ENCODE data around the gene TVP23C.

TVP23C gene

GRCh38 chr17:15462976-15463772, 100.1 kb downstream of the TVP23C start:
- Histone ChIP-seq H3K27ac (ENCODE audit: poor library complexity, severe bottlenecking) (no peak overlapping the region), H3K4me1 (ENCODE audit: insufficient read depth, poor library complexity, severe bottlenecking) (no peaks in the 10 kb centered on the region), H3K36me3 (ENCODE audit: low read depth) (no peaks in the 10 kb centered on the region), H3K27me3 (ENCODE audit: insufficient read depth, poor library complexity, severe bottlenecking) (no peaks in the 10 kb centered on the region), H3K9me3 (ENCODE audit: severe bottlenecking) (no peaks in the 10 kb centered on the region), H3K4me3 (ENCODE audit: severe bottlenecking) (no peak overlapping the region)
- no peak for TF ChIP-seq CTCF (IDR thresholded peaks at IDR 0.05; ENCODE audit: poor library complexity, severe bottlenecking)
- no peak for DNase-seq (ENCODE audit: low spot score)
- peak; percentile 90 for ATAC-seq (ENCODE audit: low read depth)

GRCh38 chr17:15457723-15458094, 105.6 kb downstream of the TVP23C start:
- H3K36me3 ChIP-seq (ENCODE audit: low read depth): no peaks in the 10 kb centered on the region; the same call in 1 of the 2 replicates
- ATAC-seq (ENCODE audit: low read depth): no peak
- no peak for DNase-seq (ENCODE audit: low spot score)
- no peak for TF ChIP-seq CTCF (IDR thresholded peaks at IDR 0.05; ENCODE audit: poor library complexity, severe bottlenecking)
- H3K4me3 ChIP-seq (ENCODE audit: severe bottlenecking): no peak overlapping the region
- no peaks in the 10 kb centered on the region for H3K27me3 ChIP-seq (ENCODE audit: insufficient read depth, poor library complexity, severe bottlenecking)
- H3K4me1 ChIP-seq (ENCODE audit: insufficient read depth, poor library complexity, severe bottlenecking): no peaks in the 10 kb centered on the region
- no peak overlapping the region for H3K27ac ChIP-seq (ENCODE audit: poor library complexity, severe bottlenecking)
- H3K9me3 ChIP-seq (ENCODE audit: severe bottlenecking): no peaks in the 10 kb centered on the region

- Histone ChIP-seq H3K4me1 (ENCODE audit: insufficient read depth, poor library complexity, severe bottlenecking) (no peaks in the 10 kb centered on the region), H3K9me3 (ENCODE audit: severe bottlenecking) (no peaks in the 10 kb centered on the region), H3K27me3 (ENCODE audit: insufficient read depth, poor library complexity, severe bottlenecking) (no peaks in the 10 kb centered on the region), H3K36me3 (ENCODE audit: low read depth) (no peaks in the 10 kb centered on the region; the same call in 1 of the 2 replicates), H3K27ac (ENCODE audit: poor library complexity, severe bottlenecking) (no peak overlapping the region), H3K4me3 (ENCODE audit: severe bottlenecking) (no peak overlapping the region)
- DNase-seq (ENCODE audit: low spot score): no peak
- no peak for ATAC-seq (ENCODE audit: low read depth)
- TF ChIP-seq CTCF (IDR thresholded peaks at IDR 0.05; ENCODE audit: poor library complexity, severe bottlenecking): no peak
Measured at GRCh38 chr17:15456972-15457722, 106.1 kb downstream of the TVP23C start.

- Histone ChIP-seq H3K27ac (ENCODE audit: poor library complexity, severe bottlenecking) (no peak overlapping the region), H3K36me3 (ENCODE audit: low read depth) (no peaks in the 10 kb centered on the region; the same call in 1 of the 2 replicates), H3K27me3 (ENCODE audit: insufficient read depth, poor library complexity, severe bottlenecking) (no peaks in the 10 kb centered on the region), H3K9me3 (ENCODE audit: severe bottlenecking) (no peaks in the 10 kb centered on the region), H3K4me1 (ENCODE audit: insufficient read depth, poor library complexity, severe bottlenecking) (no peaks in the 10 kb centered on the region), H3K4me3 (ENCODE audit: severe bottlenecking) (no peak overlapping the region)
- no peak for TF ChIP-seq CTCF (IDR thresholded peaks at IDR 0.05; ENCODE audit: poor library complexity, severe bottlenecking)
- DNase-seq (ENCODE audit: low spot score) (no peak), ATAC-seq (ENCODE audit: low read depth) (no peak)
Measured at GRCh38 chr17:15456496-15456895, 106.8 kb downstream of the TVP23C start.

Data from RWPE2 (cell line).